SU-DHL-6 (cell line): ENCODE results near the gene USP24.

ENCODE experiments used
- H2AFZ ChIP-seq: fragments of 200-600 bp; sonication (generic); 2 replicates; pipeline ENCODE4 v1.6.1; 2014; ENCODE audit warnings: low read depth, mild to moderate bottlenecking, moderate library complexity, mixed read lengths, antibody characterized with exemption, low read length; ENCODE audit not compliant: severe bottlenecking
- H3F3A ChIP-seq: fragments of 200-600 bp; shearing (Covaris generic); 2 replicates; pipeline ENCODE4 v1.6.0; 2016; ENCODE audit warnings: antibody characterized with exemption, mild to moderate bottlenecking; ENCODE audit not compliant: insufficient read depth
- H3K27ac ChIP-seq: fragments of 200-600 bp; sonication (generic); 2 replicates; pipeline ENCODE4 v1.5.1; 2016; ENCODE audit warnings: low read depth, mild to moderate bottlenecking, low read length, moderate library complexity, mixed read lengths
- H3K27me3 ChIP-seq: fragments of 200-600 bp; sonication (generic), shearing (Covaris generic); 2 replicates; pipeline ENCODE4 v1.6.0; 2014; ENCODE audit warnings: mild to moderate bottlenecking, low read length
- H3K36me3 ChIP-seq: fragments of 200-600 bp; sonication (generic); 2 replicates; pipeline ENCODE4 v1.6.1; 2014; ENCODE audit warnings: mild to moderate bottlenecking, low read length, mixed read lengths
- H3K4me2 ChIP-seq: fragments of 300-600, 200-600 bp; shearing (Covaris generic), sonication (generic); 2 replicates; pipeline ENCODE4 v1.6.0; 2014; ENCODE audit warnings: low read length, low read depth, mild to moderate bottlenecking; ENCODE audit not compliant: poor library complexity, severe bottlenecking
- H3K4me3 ChIP-seq: fragments of 200-600 bp; sonication (generic); 2 replicates; pipeline ENCODE4 v1.5.1; 2014; ENCODE audit warnings: antibody characterized with exemption, low read length, mild to moderate bottlenecking, mixed read lengths; ENCODE audit not compliant: insufficient read depth, poor library complexity, severe bottlenecking
- H3K79me2 ChIP-seq: fragments of 200-600 bp; sonication (generic); 2 replicates; pipeline ENCODE4 v1.6.1; 2014; ENCODE audit warnings: mild to moderate bottlenecking, low read length, moderate library complexity; ENCODE audit not compliant: insufficient read depth
- H3K9ac ChIP-seq: fragments of 200-600 bp; sonication (generic); 2 replicates; pipeline ENCODE4 v1.7.0; 2014; ENCODE audit warnings: mild to moderate bottlenecking, low read length
- H3K9me2 ChIP-seq: fragments of 200-600 bp; sonication (generic); replicated peaks from 2 replicates; pipeline ENCODE4 v1.6.1; 2014; ENCODE audit warnings: low read length; ENCODE audit not compliant: insufficient read depth
- H3K9me3 ChIP-seq: fragments of 200-600 bp; sonication (generic); 2 replicates; pipeline ENCODE4 v1.6.1; 2014; ENCODE audit warnings: low read length, mixed read lengths; ENCODE audit not compliant: insufficient read depth
- H4K20me1 ChIP-seq: fragments of 200-600 bp; sonication (generic); 2 replicates; pipeline ENCODE4 v1.6.1; 2014; ENCODE audit warnings: low read depth, mild to moderate bottlenecking, antibody characterized with exemption, low read length, moderate library complexity, mixed read lengths
- CTCF ChIP-seq: fragments of 200-600 bp; sonication (generic); IDR thresholded peaks from one replicate; pipeline ENCODE4 v1.5.1; 2017; ENCODE audit warnings: antibody characterized with exemption, mild to moderate bottlenecking, low read length, moderate library complexity; ENCODE audit not compliant: insufficient read depth, poor library complexity, severe bottlenecking
- EZH2phosphoT487 ChIP-seq: fragments of 200-600 bp; sonication (generic), shearing (Covaris generic); conservative IDR thresholded peaks from 2 replicates; pipeline ENCODE4 v1.6.1; 2018; ENCODE audit warnings: mild to moderate bottlenecking, antibody characterized with exemption, low read length, moderate library complexity, mixed read lengths

Gene USP24

DNA sequence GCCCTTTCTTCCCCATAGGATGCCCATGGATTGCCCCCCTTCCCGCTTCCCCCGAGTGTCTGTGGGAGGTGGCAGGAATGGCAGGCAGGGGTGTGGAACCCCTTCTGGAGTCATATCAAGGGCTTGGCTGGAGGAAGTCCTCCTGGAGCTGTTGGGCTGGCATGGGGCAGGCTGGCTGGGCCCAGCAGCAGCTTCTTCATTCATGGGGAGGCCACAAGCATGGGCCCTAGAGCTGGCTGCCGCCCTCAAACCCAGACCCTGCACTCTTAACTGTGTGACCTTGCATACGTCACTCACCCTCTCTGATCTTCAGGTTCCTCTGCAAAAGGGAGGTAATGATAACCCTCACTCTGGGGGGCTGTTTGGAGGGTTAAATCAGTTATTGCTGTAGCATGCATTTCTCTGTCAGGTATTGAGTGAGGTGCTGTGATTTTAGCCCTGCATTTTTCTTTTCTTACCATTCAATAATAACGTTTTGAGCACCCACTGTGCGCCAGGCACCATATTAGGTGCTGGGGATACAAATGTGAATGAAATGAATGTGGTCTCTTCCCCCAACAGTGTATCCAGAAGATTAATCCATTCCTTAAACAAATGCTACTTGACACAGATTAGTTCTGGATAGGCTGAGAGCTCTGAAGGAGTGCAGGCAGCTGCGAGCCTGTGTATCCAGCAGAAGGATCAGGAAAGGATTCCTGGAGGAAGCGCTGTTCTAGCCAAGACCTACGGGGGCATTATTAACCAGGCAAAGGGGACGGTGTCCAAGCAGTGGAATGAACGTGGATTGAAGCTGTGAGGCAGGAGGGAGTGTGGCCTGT lies 166.5 kb downstream of the USP24 start:
- Histone ChIP-seq H3K9me2 (no peaks in the 10 kb centered on the region), H3K9ac (no peak overlapping the region), H3K36me3 (no peaks in the 10 kb centered on the region), H3K4me2 (no peak overlapping the region), H3K27me3 (no peaks in the 10 kb centered on the region), H3F3A (no peaks in the 10 kb centered on the region), H2AFZ (no peak overlapping the region), H3K9me3 (no peaks in the 10 kb centered on the region), H4K20me1 (no peaks in the 10 kb centered on the region), H3K79me2 (no peaks in the 10 kb centered on the region), H3K27ac (no peak overlapping the region), H3K4me3 (no peak overlapping the region)
- no peak for TF ChIP-seq CTCF
- no peak for TF ChIP-seq EZH2phosphoT487

GRCh38 chr1:55047611-55048010 lies 167.6 kb downstream of the USP24 start:
- Histone ChIP-seq H3K36me3 (no peaks in the 10 kb centered on the region), H3K9me3 (no peaks in the 10 kb centered on the region), H3K4me3 (no peak overlapping the region), H3K4me2 (no peak overlapping the region), H3F3A (no peaks in the 10 kb centered on the region), H3K9ac (no peak overlapping the region), H4K20me1 (no peaks in the 10 kb centered on the region), H3K27ac (no peak overlapping the region), H2AFZ (no peak overlapping the region), H3K9me2 (no peaks in the 10 kb centered on the region), H3K79me2 (no peaks in the 10 kb centered on the region), H3K27me3 (no peaks in the 10 kb centered on the region)
- TF ChIP-seq CTCF (no peak), EZH2phosphoT487 (no peak)

DNA sequence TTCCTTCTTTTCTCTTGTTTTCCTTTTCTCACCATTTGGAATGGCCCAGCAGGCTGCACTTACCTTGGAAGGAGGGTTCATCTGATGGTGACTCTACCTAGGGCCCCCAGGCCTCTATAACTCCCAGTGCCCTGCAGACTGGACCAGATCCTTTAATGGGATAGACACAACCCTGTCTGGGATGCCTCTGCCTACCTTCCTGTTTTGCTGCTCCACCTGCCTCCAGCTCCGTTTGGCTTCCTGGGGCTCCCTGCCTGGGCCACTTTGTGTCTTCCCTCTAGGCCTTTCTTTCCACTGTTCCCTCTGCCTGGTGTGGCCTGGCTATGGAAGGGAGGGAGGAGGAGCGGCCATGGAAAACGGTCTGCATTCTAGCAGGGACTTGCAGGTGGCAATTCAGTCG lies 168.3 kb downstream of the USP24 start:
- Histone ChIP-seq H3K9me2 (no peaks in the 10 kb centered on the region), H3F3A (no peaks in the 10 kb centered on the region), H3K27me3 (no peaks in the 10 kb centered on the region), H3K9ac (no peak overlapping the region), H2AFZ (no peak overlapping the region), H3K36me3 (no peaks in the 10 kb centered on the region), H3K79me2 (no peaks in the 10 kb centered on the region), H3K4me2 (no peak overlapping the region), H3K9me3 (no peaks in the 10 kb centered on the region), H3K27ac (no peak overlapping the region), H4K20me1 (no peaks in the 10 kb centered on the region), H3K4me3 (no peak overlapping the region)
- TF ChIP-seq CTCF: no peak
- TF ChIP-seq EZH2phosphoT487: no peak
